CD4-positive, alpha-beta T cell (primary cell): ENCODE measurements around the gene LIN28B. TPM values are rescaled to one million over a fixed set of nuclear protein-coding genes. Genes with fewer than 3 reads are reported as not detected.

Experiments
- ATAC-seq: fragments of 200-7000 bp; cut with Tn5 transposase; one replicate; pipeline ENCODE4 v1.10.0; 2022; ENCODE audit warnings: mild to moderate bottlenecking; ENCODE audit not compliant: poor library complexity
- CTCF ChIA-PET: fragments of 350-600 bp; sonication (Branson Sonifier 250); formaldehyde crosslinking; loops from one replicate; lab custom pipeline; 2021; ENCODE audit warnings: antibody characterized with exemption, inconsistent platforms; lab: Charles Lee
- POLR2A ChIA-PET: fragments of 350-600 bp; sonication (Branson Sonifier 250); formaldehyde crosslinking; loops from one replicate; lab custom pipeline; 2021; ENCODE audit warnings: antibody characterized with exemption, inconsistent platforms; lab: Charles Lee
- DNase-seq, 14 experiments: peaks; one replicate each; pipeline ENCODE4 v3.0.0-alpha.2; 2013 to 2020; ENCODE audit warnings: mixed read lengths in 2 of 14
- H3K27ac ChIP-seq, 2 donors: one replicate each; pipeline versions ENCODE4 v1.5.1 to v1.7.0; 2013; ENCODE audit warnings: low read length in 2 of 2, low read depth in 1 of 2, mild to moderate bottlenecking in 1 of 2
- H3K27me3 ChIP-seq, 2 experiments: 1 replicate in 1 of 2; 2 replicates in 1 of 2; pipeline versions ENCODE4 v1.6.1 to v1.7.0; 2013; ENCODE audit warnings: low read length in 2 of 2, control low read depth in 1 of 2, mild to moderate bottlenecking in 1 of 2, moderate library complexity in 1 of 2; ENCODE audit not compliant: insufficient read depth in 2 of 2, control insufficient read depth in 1 of 2
- H3K36me3 ChIP-seq: one replicate; pipeline ENCODE4 v1.6.1; 2013; ENCODE audit warnings: low read length, control low read depth; ENCODE audit not compliant: insufficient read depth
- H3K4me1 ChIP-seq: one replicate; pipeline ENCODE4 v1.6.1; 2013; ENCODE audit warnings: low read length, control low read depth; ENCODE audit not compliant: insufficient read depth
- H3K4me3 ChIP-seq: one replicate; pipeline ENCODE4 v1.5.1; 2013; ENCODE audit warnings: mild to moderate bottlenecking, low read length, moderate library complexity
- H3K9me3 ChIP-seq, 2 experiments: 1 replicate in 1 of 2; 2 replicates in 1 of 2; pipeline versions ENCODE4 v1.6.1 to v1.7.0; 2013; ENCODE audit warnings: low read length in 2 of 2, mild to moderate bottlenecking in 2 of 2, control low read depth in 1 of 2, moderate library complexity in 1 of 2; ENCODE audit not compliant: control insufficient read depth in 1 of 2, insufficient read depth in 1 of 2
- H3K27ac Mint-ChIP-seq: one replicate; pipeline ENCODE4 v1.8.0; 2020; ENCODE audit warnings: mixed read lengths
- H3K27me3 Mint-ChIP-seq: one replicate; pipeline ENCODE4 v1.8.0; 2021; ENCODE audit warnings: mixed read lengths
- H3K36me3 Mint-ChIP-seq: one replicate; pipeline ENCODE4 v1.8.0; 2021; ENCODE audit warnings: low read depth, mixed read lengths
- H3K4me1 Mint-ChIP-seq: one replicate; pipeline ENCODE4 v1.8.0; 2021; ENCODE audit warnings: low read depth, mixed read lengths
- H3K4me3 Mint-ChIP-seq: one replicate; pipeline ENCODE4 v1.8.0; 2020; ENCODE audit warnings: mild to moderate bottlenecking, mixed read lengths
- H3K9me3 Mint-ChIP-seq: one replicate; pipeline ENCODE4 v1.8.0; 2020; ENCODE audit warnings: mixed read lengths
- intact Hi-C, 2 experiments: fragments of 100-400 bp; cut with DNase I in 1 of 2; cut with micrococcal nuclease in 1 of 2; formaldehyde crosslinking; loops; one replicate each; pipeline versions ENCODE4 v1.15.1 to v1.9.0; 2023 to 2025; cut with DNase I, micrococcal nuclease
- total RNA-seq, 174 experiments: library from RNA in 2 of 174; stranded (reverse) in 2 of 174; gene quantifications; one replicate each; pipeline ENCODE4 v1.2.3 and lab custom pipeline; 2021 to 2026
- TF ChIP-seq, protein P1 (sequence below): fragments of 200-600 bp; IDR thresholded peaks from one replicate; pipeline ENCODE4 v1.8.0; 2022; ENCODE audit warnings: antibody characterized with exemption, mild to moderate bottlenecking

LIN28B gene
- total RNA-seq, 2 experiments from 2014 or later: not detected

DNA sequence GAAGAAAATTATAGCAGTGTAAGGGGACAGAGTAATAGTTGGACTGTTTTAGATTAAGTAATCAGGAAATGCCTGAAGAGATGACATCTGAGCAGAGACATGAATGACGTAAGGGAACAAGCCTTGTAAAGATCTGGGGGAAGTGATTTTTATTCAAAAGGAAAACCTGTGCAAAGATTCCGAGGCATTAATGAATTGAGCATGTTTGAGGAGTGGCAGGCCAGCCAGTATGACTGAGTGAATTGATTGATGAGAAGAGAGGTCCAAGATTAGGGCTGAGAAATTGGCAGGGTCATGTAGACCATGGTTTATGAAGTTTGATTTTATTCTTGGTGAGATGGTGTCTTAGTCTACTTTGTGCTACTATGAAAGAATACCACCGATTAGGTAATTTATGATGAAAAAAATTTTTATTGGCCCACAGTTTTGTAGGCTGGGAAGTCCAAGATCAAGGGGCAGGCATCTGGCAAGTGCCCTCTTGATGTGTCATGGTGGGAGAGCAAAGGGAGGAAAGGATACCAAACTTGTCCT, 95.1 kb downstream of the LIN28B start:
- no peaks in the 10 kb centered on the region for H3K4me1 ChIP-seq
- Mint-ChIP-seq H3K36me3 (no peaks in the 10 kb centered on the region), H3K4me1 (no peaks in the 10 kb centered on the region), H3K9me3 (peaks cover 6% of the 10 kb centered on the region), H3K4me3 (no peak overlapping the region), H3K27ac (no peak overlapping the region), H3K27me3 (peaks cover 18% of the 10 kb centered on the region)
- ChIA-PET CTCF (no interaction called here), POLR2A (no interaction called here)
- no peak overlapping the region for H3K27ac ChIP-seq
- ATAC-seq: no peak
- TF ChIP-seq, protein P1, sequence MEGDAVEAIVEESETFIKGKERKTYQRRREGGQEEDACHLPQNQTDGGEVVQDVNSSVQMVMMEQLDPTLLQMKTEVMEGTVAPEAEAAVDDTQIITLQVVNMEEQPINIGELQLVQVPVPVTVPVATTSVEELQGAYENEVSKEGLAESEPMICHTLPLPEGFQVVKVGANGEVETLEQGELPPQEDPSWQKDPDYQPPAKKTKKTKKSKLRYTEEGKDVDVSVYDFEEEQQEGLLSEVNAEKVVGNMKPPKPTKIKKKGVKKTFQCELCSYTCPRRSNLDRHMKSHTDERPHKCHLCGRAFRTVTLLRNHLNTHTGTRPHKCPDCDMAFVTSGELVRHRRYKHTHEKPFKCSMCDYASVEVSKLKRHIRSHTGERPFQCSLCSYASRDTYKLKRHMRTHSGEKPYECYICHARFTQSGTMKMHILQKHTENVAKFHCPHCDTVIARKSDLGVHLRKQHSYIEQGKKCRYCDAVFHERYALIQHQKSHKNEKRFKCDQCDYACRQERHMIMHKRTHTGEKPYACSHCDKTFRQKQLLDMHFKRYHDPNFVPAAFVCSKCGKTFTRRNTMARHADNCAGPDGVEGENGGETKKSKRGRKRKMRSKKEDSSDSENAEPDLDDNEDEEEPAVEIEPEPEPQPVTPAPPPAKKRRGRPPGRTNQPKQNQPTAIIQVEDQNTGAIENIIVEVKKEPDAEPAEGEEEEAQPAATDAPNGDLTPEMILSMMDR: no peak
- peaks cover 0 to 3% of the 10 kb centered on the region in 2 experiments for H3K9me3 ChIP-seq
- intact Hi-C loops: no loop called here
- H3K27me3 ChIP-seq: no peaks in the 10 kb centered on the region
- no peak for DNase-seq
- no peaks in the 10 kb centered on the region for H3K36me3 ChIP-seq
- no peak overlapping the region for H3K4me3 ChIP-seq

DNA sequence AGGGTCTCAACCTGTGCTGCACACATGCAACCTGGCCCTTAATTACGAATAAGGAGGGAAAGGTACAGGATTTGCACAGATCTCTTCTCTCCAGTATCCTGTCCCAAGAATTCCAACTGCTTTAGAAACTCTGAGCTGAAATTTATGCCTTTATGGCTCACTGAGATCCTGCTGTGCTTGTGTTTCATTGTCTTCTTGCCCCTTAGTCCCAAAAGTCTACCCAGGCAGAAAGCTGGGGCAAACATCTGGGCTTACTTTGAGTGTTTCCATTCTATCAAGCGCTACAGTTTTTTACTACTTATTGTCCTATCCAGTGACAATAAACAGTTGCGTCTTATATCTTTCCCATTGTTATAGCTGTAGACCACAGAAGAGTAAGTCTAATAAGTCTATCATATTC, 99.7 kb downstream of the LIN28B start:
- no peak overlapping the region for H3K27ac Mint-ChIP-seq
- Histone ChIP-seq H3K27ac (no peak overlapping the region), H3K9me3 (peaks cover 0 to 3% of the 10 kb centered on the region in 2 experiments), H3K4me1 (no peaks in the 10 kb centered on the region), H3K27me3 (peaks cover 0 to 23% of the 10 kb centered on the region in 2 experiments), H3K4me3 (no peak overlapping the region), H3K36me3 (no peaks in the 10 kb centered on the region)
- DNase-seq: no peak
- intact Hi-C loops: no loop called here
- H3K4me3 Mint-ChIP-seq: no peak overlapping the region
- H3K36me3 Mint-ChIP-seq: no peaks in the 10 kb centered on the region
- ATAC-seq: no peak
- TF ChIP-seq, protein P1: no peak
- H3K27me3 Mint-ChIP-seq: peaks cover 23% of the 10 kb centered on the region
- no peaks in the 10 kb centered on the region for H3K4me1 Mint-ChIP-seq
- CTCF ChIA-PET: no interaction called here
- peaks cover 6% of the 10 kb centered on the region for H3K9me3 Mint-ChIP-seq
- POLR2A ChIA-PET: no interaction called here

DNA sequence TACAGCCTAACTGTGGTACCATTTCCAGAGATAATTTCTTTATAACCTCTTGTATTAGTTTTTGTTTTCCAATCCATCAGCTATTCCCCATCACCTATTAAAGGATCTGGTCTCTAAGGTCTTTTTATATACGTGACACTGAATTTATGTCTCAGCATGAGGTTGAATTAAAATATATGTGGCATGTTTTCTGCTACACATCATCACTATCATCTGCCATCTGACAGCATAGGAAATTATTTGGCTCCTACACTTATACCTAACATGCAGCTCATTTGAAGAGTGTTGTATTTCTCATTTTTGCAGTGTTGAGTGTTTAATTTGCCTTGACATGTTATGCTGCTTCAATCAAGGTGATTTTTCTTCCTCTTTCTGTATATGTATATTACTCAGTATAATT, 100.3 kb downstream of the LIN28B start:
- H3K9me3 ChIP-seq: peaks cover 0 to 3% of the 10 kb centered on the region in 2 experiments
- Mint-ChIP-seq H3K27me3 (peaks cover 28% of the 10 kb centered on the region), H3K4me1 (no peaks in the 10 kb centered on the region), H3K36me3 (no peaks in the 10 kb centered on the region), H3K9me3 (peaks cover 6% of the 10 kb centered on the region), H3K4me3 (no peak overlapping the region), H3K27ac (no peak overlapping the region)
- H3K4me3 ChIP-seq: no peak overlapping the region
- intact Hi-C loops: no loop called here
- ChIA-PET POLR2A (no interaction called here), CTCF (no interaction called here)
- no peak for DNase-seq
- H3K27me3 ChIP-seq: peaks cover 0 to 23% of the 10 kb centered on the region in 2 experiments
- H3K4me1 ChIP-seq: no peaks in the 10 kb centered on the region
- no peak for ATAC-seq
- no peaks in the 10 kb centered on the region for H3K36me3 ChIP-seq
- TF ChIP-seq, protein P1: no peak
- no peak overlapping the region for H3K27ac ChIP-seq
